ENCODE results near the gene TSR3.

Gene TSR3

GRCh38 chr16:1326391-1326790, 25.3 kb downstream of the TSR3 start:
- H3K4me3 ChIP-seq (ENCODE audit: low read length): no peak overlapping the region
- TF ChIP-seq CTCF (conservative IDR thresholded peaks at IDR 0.05; ENCODE audit: low read depth, low read length): no peak
- no peak for DNase-seq (ENCODE audit: low read depth)

- no peak for DNase-seq (ENCODE audit: low read depth)
- H3K4me3 ChIP-seq (ENCODE audit: low read length): no peak overlapping the region
- TF ChIP-seq CTCF (conservative IDR thresholded peaks at IDR 0.05; ENCODE audit: low read depth, low read length): no peak
Observed at GRCh38 chr16:1325673-1326371, 25.9 kb downstream of the TSR3 start.

- no peak for TF ChIP-seq CTCF (conservative IDR thresholded peaks at IDR 0.05; ENCODE audit: low read depth, low read length)
- DNase-seq (ENCODE audit: low read depth): no peak
- H3K4me3 ChIP-seq (ENCODE audit: low read length): no peak overlapping the region
Observed at GRCh38 chr16:1325261-1325660, 26.4 kb downstream of the TSR3 start.

- no peak for TF ChIP-seq CTCF (conservative IDR thresholded peaks at IDR 0.05; ENCODE audit: low read depth, low read length)
- no peak overlapping the region for H3K4me3 ChIP-seq (ENCODE audit: low read length)
- DNase-seq (ENCODE audit: low read depth): no peak
Observed at GRCh38 chr16:1324286-1324826, 27.3 kb downstream of the TSR3 start.

- no peak overlapping the region for H3K4me3 ChIP-seq (ENCODE audit: low read length)
- no peak for DNase-seq (ENCODE audit: low read depth)
- TF ChIP-seq CTCF (conservative IDR thresholded peaks at IDR 0.05; ENCODE audit: low read depth, low read length): no peak
Observed at GRCh38 chr16:1323296-1324239, 28.1 kb downstream of the TSR3 start.

- TF ChIP-seq CTCF (conservative IDR thresholded peaks at IDR 0.05; ENCODE audit: low read depth, low read length): no peak
- DNase-seq (ENCODE audit: low read depth): no peak
- H3K4me3 ChIP-seq (ENCODE audit: low read length): no peak overlapping the region
Observed at GRCh38 chr16:1322407-1322806, 29.3 kb downstream of the TSR3 start.

Measured in retinal pigment epithelial cell (primary cell).